NCI-H1048 (cell line): ENCODE data around the gene LRRC4C.

ENCODE experiments used
- DNase-seq: peaks from one replicate; lab custom pipeline; 2025; lab: John Stamatoyannopoulos, UW

LRRC4C gene

GRCh38 chr11:41250408-41250935 is 209.0 kb downstream of the LRRC4C start:
- no peak for DNase-seq

DNA sequence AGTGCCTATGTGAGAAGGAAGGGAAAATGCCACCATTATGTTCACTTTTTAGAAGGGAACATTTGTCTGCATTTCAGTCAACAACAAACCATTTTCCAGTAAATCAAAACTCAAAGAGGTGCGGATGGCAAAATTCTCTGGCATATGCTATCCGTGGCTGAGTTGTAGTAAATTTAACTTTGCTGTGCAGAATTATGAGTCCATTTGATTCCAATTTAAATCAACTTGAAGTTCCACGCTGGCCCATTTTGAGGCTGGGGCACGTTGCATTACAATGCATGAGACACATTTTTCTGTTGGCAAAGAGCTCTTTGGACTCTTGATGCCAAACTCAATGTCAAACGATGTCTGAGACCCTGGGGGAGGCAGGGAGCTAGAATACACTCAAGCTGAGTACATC is 211.8 kb downstream of the LRRC4C start:
- DNase-seq = no peak

GRCh38 chr11:41246399-41246745 is 213.1 kb downstream of the LRRC4C start:
- no peak for DNase-seq

- DNase-seq = no peak
These were observed 213.6 kb downstream of the LRRC4C start for GRCh38 chr11:41245704-41246398.

GRCh38 chr11:41245184-41245583 is 214.3 kb downstream of the LRRC4C start:
- no peak for DNase-seq

GRCh38 chr11:41237382-41237781 is 222.1 kb downstream of the LRRC4C start:
- no peak for DNase-seq

DNA sequence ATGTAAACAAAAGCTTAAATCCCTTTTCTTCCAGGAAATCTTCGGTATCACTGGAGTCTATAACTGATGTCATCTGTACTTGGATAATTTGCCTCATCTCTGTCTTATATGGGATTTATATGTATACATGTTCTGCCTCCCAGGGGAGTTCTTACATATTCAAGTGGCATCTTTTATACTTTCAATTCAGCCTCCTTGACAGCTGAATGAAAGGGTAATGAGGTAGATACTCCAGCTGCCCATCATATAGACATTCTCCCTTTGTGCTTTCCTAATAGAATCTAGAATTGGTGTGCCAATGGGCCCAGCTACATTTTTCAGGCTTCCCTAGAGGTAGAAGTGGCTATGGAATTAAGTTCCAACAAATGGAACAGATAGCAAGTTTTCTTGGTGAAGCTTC is 223.8 kb downstream of the LRRC4C start:
- DNase-seq = no peak

- no peak for DNase-seq
These were observed 233.4 kb downstream of the LRRC4C start for GRCh38 chr11:41225856-41226633.

DNA sequence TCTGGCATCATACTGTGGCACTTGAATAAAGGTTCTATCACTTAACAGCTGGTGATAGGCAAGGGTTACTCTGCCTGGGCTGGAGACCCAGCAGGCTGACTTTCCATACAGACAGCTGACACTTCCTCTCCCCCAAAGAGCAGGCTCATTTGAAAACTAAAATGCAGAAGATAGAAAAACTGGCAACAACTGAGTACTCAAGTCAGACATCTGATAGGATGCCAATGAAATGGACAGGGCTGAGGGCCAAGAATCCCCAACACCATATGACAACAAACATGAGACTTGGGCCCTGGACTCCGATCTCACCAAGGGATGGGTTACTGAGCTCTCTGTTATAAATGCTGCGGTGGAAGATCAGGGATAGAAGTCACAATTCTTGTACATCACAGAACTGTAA is 237.2 kb downstream of the LRRC4C start:
- no peak for DNase-seq

DNA sequence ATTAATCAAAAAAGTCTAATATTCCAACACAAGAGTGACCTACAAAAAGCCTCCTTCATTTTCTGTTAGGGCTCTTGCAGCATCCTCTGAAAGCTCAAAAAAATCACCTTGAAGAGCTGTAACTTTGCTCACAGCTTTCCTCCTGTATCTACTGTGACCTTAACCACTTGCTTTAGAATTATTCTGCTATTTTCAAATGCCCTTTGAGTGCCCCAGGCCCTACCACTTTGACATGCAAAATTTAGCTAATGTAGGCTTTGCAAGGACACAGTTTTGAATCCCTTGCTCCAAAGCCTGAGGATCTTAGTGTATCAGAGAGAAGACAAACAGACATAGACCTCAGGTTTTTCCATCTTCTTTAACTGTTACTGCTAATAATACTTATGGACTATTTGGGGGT is 253.1 kb downstream of the LRRC4C start:
- DNase-seq = no peak

GRCh38 chr11:41201156-41201555 is 258.3 kb downstream of the LRRC4C start:
- peak; percentile 18 for DNase-seq

DNA sequence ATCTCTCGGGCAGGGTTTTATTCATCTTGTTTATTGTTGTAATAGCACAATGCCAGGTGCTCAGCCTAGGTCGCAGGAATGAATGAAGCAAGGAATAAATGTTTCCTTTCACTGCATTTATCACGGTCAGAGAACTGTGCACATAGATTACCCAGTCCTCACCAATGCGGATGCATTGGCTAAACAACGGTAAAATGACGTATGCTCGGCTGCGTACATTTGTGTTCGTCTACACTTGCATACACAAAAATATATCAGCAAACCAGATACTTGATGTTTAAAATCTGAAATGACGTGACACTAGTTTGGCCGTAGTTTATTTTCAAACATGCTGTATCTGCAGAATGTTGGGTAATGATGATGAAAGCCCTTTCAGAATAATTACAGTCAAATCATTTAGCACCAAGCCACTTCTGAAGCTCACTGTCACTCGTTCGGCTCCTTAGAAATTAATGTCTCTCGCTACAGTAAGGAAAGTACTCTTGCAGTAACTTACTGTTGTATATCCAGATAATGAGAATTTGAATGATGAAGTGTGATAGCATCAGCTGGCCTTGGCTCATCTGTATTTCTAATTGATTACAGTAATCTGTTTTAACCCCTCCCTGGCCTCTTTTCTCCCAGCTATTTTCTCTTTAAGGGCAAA is 268.9 kb downstream of the LRRC4C start:
- no peak for DNase-seq

GRCh38 chr11:41189701-41190436 is 269.6 kb downstream of the LRRC4C start:
- no peak for DNase-seq

DNA sequence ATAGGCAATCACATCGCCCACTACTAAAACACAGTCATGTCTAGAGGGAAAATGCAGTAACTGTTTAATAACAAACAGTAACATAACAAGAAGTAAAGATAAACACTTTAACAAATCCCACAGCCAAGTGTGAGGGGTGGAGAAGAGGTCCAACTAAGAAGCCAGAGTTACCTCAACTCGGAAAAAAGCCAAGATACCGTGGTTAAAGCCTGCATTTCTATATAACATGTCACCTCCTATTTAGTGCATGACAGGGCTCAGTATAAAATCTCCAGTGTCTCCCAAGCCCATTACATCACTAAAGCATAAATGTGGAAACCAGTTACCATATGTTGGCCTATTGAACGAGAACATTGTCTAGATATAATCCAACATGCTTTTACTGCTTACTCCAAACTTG is 281.7 kb downstream of the LRRC4C start:
- no peak for DNase-seq

GRCh38 chr11:41175304-41175972 is 284.0 kb downstream of the LRRC4C start:
- DNase-seq = no peak

- DNase-seq = no peak
These were observed 313.1 kb downstream of the LRRC4C start for GRCh38 chr11:41146326-41146725.

DNA sequence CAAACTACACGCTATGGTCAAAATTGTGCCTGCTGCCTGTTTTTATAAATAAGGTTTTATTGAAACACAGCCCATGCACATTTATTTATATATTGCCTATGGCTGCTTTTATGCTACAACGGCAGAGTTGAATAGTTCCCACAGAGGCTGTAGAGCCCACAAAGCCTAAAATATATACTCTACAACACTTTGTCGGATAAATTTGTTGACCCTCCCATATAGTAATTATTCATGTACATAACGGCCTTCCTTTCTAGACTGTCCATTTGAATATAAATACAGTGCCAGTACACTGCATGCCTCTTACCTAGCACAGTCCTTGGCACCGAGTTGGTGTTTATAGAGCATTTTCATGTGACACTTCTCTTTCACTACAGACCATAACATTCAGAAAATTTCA is 314.0 kb downstream of the LRRC4C start:
- no peak for DNase-seq

GRCh38 chr11:41134971-41135370 is 324.5 kb downstream of the LRRC4C start:
- no peak for DNase-seq

DNA sequence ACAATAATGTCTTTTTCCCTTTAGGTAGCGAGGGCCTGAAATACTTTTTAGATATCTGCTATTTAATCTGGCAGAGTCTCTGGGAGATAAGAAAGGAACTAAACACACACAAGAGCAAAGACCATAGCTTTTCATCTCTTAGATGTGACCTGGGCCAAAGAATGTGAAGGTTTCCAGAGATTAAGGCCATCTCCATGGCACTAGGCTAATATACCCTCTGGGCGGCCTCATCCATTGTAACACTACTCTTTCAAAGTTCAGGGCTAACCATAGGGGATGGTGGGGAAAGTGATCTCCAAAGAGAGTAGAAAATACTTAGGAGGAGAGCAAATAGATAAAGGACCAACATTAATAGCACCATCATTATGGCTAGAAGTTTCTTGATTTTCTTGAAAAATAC is 326.4 kb downstream of the LRRC4C start:
- DNase-seq = no peak

GRCh38 chr11:41121600-41121999 is 337.9 kb downstream of the LRRC4C start:
- no peak for DNase-seq

DNA sequence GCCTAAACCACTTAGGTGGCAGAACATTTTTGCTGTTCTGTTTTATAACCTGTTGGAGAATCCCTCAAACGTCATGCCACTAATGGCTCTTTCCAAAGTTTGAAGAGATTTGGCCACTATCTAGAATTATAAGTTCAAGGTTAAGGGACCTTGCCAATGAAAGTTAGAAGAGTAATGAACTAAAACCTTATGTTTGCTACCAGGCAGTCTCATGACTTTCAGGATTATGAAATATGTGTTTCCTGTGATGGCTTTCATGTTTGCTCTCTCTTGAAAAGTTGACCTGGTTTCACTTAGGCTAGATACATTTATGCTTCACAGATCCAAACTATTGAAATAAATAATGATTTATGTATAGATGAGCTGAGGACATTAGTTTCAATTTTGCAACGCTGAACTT is 340.0 kb downstream of the LRRC4C start:
- DNase-seq = no peak

DNA sequence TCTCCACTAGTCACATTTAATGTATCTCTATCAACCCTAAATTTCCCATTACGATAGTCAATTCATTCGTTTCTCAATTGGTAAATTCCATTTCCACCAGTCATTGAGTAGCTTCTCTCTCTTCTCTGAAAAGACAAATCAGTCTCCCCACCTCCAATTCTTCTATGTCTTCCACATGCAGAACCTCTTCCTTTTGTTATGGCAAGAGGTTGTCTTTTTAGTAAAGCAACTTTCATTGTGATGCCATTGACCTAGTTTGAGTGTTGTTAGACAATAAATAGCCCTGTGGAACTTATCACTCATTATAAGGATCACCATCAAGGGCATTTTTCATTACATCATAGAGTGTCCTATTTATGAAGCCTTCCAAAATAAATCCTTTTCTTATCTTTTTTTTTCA is 340.9 kb downstream of the LRRC4C start:
- DNase-seq = no peak
